ENCODE results near the gene CSN2.

- no peak for TF ChIP-seq YY1 (IDR thresholded peaks at IDR 0.05; ENCODE audit: insufficient read depth, insufficient read length)
- no peak for TF ChIP-seq SUZ12 (IDR thresholded peaks at IDR 0.05; ENCODE audit: extremely low read depth, insufficient read depth, insufficient read length)
- TF ChIP-seq ZNF274 (IDR thresholded peaks at IDR 0.05; ENCODE audit: low read depth, low read length), result no peak
These were observed 55.3 kb downstream of the CSN2 start for GRCh38 chr4:69910016-69910782.

Data from NT2/D1 (cell line).